MM.1S (cell line): ENCODE results near the gene KRTAP19-8.

Experiments used
- CTCF ChIP-seq: fragments of 300-600 bp; sonication (generic); IDR thresholded peaks from 2 replicates; pipeline ENCODE4 v1.5.1; 2016; ENCODE audit warnings: antibody characterized with exemption, low read length, mixed read lengths
- EZH2 ChIP-seq: fragments of 300-600 bp; sonication (generic); optimal IDR thresholded peaks from 2 replicates; pipeline ENCODE3; 2017; ENCODE audit warnings: low read depth, mild to moderate bottlenecking, antibody characterized with exemption, low read length, mixed read lengths
- EZH2phosphoT487 ChIP-seq: fragments of 300-600 bp; sonication (generic); IDR thresholded peaks from 2 replicates; pipeline ENCODE4 v1.6.1; 2018; ENCODE audit warnings: antibody characterized with exemption, low read length

GRCh38 chr21:31064803-31065202 lies 26.5 kb upstream of the KRTAP19-8 start:
- TF ChIP-seq CTCF (no peak), EZH2 (no peak), EZH2phosphoT487 (no peak)
